ENCODE results near the gene CD160.

DNA sequence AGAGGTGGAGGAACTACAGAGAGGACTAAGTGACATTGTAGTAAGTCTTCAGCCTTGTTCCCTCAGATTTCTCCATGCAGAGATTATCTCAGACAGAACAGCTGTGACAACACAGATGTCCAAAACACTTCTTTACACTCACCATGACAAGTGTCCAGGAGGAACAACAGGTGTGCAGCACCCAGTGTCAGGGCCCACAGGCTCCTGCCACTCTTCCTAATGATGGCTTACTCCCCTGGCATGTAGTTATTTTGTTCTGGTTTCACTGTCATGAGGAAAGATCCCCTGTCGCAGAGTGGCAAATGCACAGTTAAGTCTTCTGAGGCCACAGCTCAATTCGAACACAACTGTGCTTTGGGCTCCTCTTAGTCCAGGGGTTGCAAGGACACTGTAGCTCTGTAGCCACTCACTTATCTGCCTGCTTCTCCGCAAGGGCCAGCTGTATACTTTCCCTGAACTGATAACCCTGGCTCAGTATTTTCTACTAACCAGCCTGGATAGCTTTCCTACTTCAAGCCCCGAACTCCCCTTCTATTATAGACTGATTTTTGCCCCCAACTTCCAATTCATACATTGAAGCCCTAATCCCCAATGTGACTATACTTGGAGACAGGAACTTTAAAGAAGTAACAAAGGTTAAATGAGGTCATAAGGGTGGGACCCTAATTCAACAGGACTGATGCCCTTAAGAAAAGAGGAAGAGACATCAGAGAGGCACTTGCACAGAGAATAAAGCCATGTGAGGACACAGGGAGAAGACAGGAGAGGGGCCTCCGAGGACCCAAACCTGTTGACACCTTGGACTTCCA is 23.3 kb upstream of the CD160 start:
- TF ChIP-seq, protein P1, sequence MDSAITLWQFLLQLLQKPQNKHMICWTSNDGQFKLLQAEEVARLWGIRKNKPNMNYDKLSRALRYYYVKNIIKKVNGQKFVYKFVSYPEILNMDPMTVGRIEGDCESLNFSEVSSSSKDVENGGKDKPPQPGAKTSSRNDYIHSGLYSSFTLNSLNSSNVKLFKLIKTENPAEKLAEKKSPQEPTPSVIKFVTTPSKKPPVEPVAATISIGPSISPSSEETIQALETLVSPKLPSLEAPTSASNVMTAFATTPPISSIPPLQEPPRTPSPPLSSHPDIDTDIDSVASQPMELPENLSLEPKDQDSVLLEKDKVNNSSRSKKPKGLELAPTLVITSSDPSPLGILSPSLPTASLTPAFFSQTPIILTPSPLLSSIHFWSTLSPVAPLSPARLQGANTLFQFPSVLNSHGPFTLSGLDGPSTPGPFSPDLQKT (CRISPR knock-in tag; IDR thresholded peaks at IDR 0.05; ENCODE audit: borderline replicate concordance) = no peak
- no peak for TF ChIP-seq EZH2 (conservative IDR thresholded peaks at IDR 0.05; ENCODE audit: low read depth, low read length)
- TF ChIP-seq ZNF83 (CRISPR knock-in tag; IDR thresholded peaks at IDR 0.05; ENCODE audit: borderline replicate concordance) = no peak
- TF ChIP-seq, protein P2, sequence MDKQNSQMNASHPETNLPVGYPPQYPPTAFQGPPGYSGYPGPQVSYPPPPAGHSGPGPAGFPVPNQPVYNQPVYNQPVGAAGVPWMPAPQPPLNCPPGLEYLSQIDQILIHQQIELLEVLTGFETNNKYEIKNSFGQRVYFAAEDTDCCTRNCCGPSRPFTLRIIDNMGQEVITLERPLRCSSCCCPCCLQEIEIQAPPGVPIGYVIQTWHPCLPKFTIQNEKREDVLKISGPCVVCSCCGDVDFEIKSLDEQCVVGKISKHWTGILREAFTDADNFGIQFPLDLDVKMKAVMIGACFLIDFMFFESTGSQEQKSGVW (CRISPR knock-in tag; IDR thresholded peaks at IDR 0.05; ENCODE audit: borderline replicate concordance) = no peak
- TF ChIP-seq SIX4 (CRISPR knock-in tag; IDR thresholded peaks at IDR 0.05) = no peak
